AG09319 (cell line): ENCODE results near the gene SEMA4D.

Experiments used
- DNase-seq: peaks from one replicate; pipeline ENCODE4 v3.0.0-alpha.2; 2010; ENCODE audit warnings: low read depth; ENCODE audit errors: extremely low read depth
- CTCF ChIP-seq: IDR thresholded peaks from 2 replicates; pipeline ENCODE4 v1.5.1; 2011; ENCODE audit warnings: low read depth, mild to moderate bottlenecking, inconsistent platforms, low read length, moderate library complexity

SEMA4D gene

GRCh38 chr9:89386206-89386605 is 111.7 kb downstream of the SEMA4D start:
- no peak for TF ChIP-seq CTCF

GRCh38 chr9:89384783-89385182 is 113.1 kb downstream of the SEMA4D start:
- DNase-seq = no peak
- TF ChIP-seq CTCF = no peak

More at GRCh38 chr9:89386206-89386605, 111.7 kb downstream of the SEMA4D start:
- DNase-seq = no peak

GRCh38 chr9:89383721-89384300 is 114.1 kb downstream of the SEMA4D start:
- no peak for DNase-seq
- TF ChIP-seq CTCF = no peak

DNA sequence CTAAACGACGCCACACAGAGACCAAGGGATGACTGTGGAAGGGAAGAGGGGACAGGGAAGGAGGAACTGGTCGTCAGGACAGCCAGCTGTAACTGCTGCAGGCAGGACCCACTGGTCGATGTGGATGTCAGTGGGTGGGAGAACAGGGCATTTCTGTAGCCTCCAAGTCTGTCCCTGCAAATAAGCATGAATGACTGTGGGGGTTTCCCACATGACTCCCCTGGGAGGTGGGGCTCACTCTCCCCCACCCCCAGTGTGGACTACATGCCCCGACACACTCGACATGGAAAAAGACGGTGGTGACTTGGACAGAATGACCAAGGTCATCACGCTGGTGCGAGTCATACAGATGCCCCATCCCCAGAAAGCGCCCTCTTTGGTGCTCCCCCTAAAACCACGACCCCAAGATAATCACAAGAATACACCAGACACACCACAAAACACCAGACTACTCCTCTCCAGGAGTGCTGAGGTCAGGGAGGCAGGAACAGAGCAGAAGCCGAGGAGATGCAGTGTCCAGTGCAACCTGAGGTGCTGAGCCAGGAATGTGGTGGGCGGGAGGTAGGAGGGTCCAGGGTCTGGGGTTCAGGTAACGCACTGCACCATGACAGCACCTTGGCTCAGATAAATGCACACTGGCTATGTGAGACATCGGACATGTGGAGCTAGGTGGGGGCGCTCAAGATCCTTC is 114.7 kb downstream of the SEMA4D start:
- DNase-seq = no peak
- no peak for TF ChIP-seq CTCF

- TF ChIP-seq CTCF = no peak
- no peak for DNase-seq
Observed at GRCh38 chr9:89382026-89382986, 115.6 kb downstream of the SEMA4D start.

DNA sequence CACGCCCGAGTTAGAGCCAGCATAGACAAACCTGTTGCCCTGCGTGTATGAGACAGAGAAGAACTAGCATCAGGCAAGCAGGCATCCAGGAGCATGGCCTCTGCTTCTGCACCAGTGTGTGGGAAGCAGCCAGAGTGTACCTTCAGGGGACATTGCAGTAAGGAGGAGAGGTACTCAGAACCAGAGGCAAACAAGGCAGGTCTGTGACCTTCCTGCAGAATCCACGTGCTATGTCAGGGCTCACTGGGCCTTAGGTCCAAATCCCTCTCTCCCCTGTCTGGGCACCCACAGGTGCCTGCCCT is 116.7 kb downstream of the SEMA4D start:
- no peak for DNase-seq
- TF ChIP-seq CTCF = no peak
